B cell (primary cell): ENCODE data around the gene ABCA12. TPM values are rescaled to one million over a fixed set of nuclear protein-coding genes. Genes with fewer than 3 reads are reported as not detected.

Source experiments
- ATAC-seq: fragments of 200-7000 bp; cut with Tn5 transposase; one replicate; pipeline ENCODE4 v1.10.0; 2021; ENCODE audit warnings: low read depth, mild to moderate bottlenecking, moderate number of reproducible peaks, moderate library complexity
- CTCF ChIA-PET: fragments of 350-600 bp; sonication (Branson Sonifier 250); formaldehyde crosslinking; loops from one replicate; lab custom pipeline; 2021; ENCODE audit warnings: antibody characterized with exemption, inconsistent platforms; lab: Charles Lee
- POLR2A ChIA-PET: fragments of 350-600 bp; sonication (Branson Sonifier 250); formaldehyde crosslinking; loops from one replicate; lab custom pipeline; 2021; ENCODE audit warnings: antibody characterized with exemption; lab: Charles Lee
- DNase-seq: peaks from one replicate; pipeline ENCODE4 v3.0.0; 2013
- H2AFZ ChIP-seq: 2 replicates; pipeline ENCODE4 v1.6.1; 2012; ENCODE audit warnings: mild to moderate bottlenecking, low read depth, low read length; ENCODE audit not compliant: insufficient read depth, poor library complexity, severe bottlenecking
- H3K27ac ChIP-seq, 2 donors: 1 replicate in 1 of 2; 2 replicates in 1 of 2; pipeline ENCODE4 v1.5.1; 2012 to 2013; ENCODE audit warnings: low read length in 2 of 2, mild to moderate bottlenecking in 2 of 2, moderate library complexity in 1 of 2
- H3K27me3 ChIP-seq, 4 experiments: fragments of 200-600 bp in 1 of 4; sonication (generic) in 1 of 4; replicated peaks in 1 of 4; 1 replicate in 2 of 4; 2 replicates in 2 of 4; pipeline versions ENCODE4 v1.6.1 to v1.7.0; 2013 to 2016; ENCODE audit warnings: low read length in 3 of 4, mild to moderate bottlenecking in 2 of 4, mixed read lengths in 1 of 4, moderate library complexity in 1 of 4; ENCODE audit not compliant: insufficient read depth in 4 of 4, control insufficient read depth in 3 of 4; ENCODE audit errors: control extremely low read depth in 1 of 4
- H3K36me3 ChIP-seq, 2 experiments: replicated peaks in 1 of 2; 1 replicate in 1 of 2; 2 replicates in 1 of 2; pipeline versions ENCODE4 v1.6.1 to v1.7.1; 2013; ENCODE audit warnings: low read length in 1 of 2; ENCODE audit not compliant: insufficient read depth in 2 of 2, control insufficient read depth in 1 of 2; ENCODE audit errors: control extremely low read depth in 1 of 2, extremely low read depth in 1 of 2
- H3K4me1 ChIP-seq, 2 donors: fragments of 200-600 bp in 1 of 2; sonication (generic) in 1 of 2; 1 replicate in 1 of 2; 2 replicates in 1 of 2; pipeline versions ENCODE4 v1.5.1 to v1.6.1; 2013 to 2017; ENCODE audit warnings: low read length in 2 of 2; ENCODE audit not compliant: control insufficient read depth in 2 of 2, insufficient read depth in 2 of 2
- H3K4me2 ChIP-seq: replicated peaks from 2 replicates; pipeline ENCODE3; 2012; ENCODE audit warnings: mild to moderate bottlenecking, low read depth, low read length; ENCODE audit not compliant: poor library complexity, severe bottlenecking
- H3K4me3 ChIP-seq, 5 experiments: fragments of 200-600 bp in 1 of 5; sonication (generic) in 1 of 5; 1 replicate in 3 of 5; 2 replicates in 2 of 5; pipeline versions ENCODE4 v1.5.1 to v1.7.0; 2011 to 2016; ENCODE audit warnings: low read length in 4 of 5, mild to moderate bottlenecking in 4 of 5, low read depth in 2 of 5, control low read depth in 1 of 5, moderate library complexity in 1 of 5; ENCODE audit not compliant: insufficient read depth in 1 of 5; ENCODE audit errors: control extremely low read depth in 1 of 5, extremely low read depth in 1 of 5
- H3K79me2 ChIP-seq: fragments of 200-600 bp; sonication (generic); one replicate; pipeline ENCODE4 v1.6.0; 2016; ENCODE audit warnings: low read length; ENCODE audit not compliant: control insufficient read depth, insufficient read depth
- H3K9ac ChIP-seq: fragments of 200-600 bp; sonication (generic); 2 replicates; pipeline ENCODE4 v1.6.1; 2017; ENCODE audit warnings: mild to moderate bottlenecking, low read length, moderate library complexity
- H3K9me3 ChIP-seq, 3 donors: one replicate each; pipeline versions ENCODE4 v1.6.1 to v1.7.1; 2013; ENCODE audit warnings: low read length in 2 of 3; ENCODE audit not compliant: control insufficient read depth in 2 of 3, insufficient read depth in 1 of 3; ENCODE audit errors: control extremely low read depth in 1 of 3
- H4K20me1 ChIP-seq: 2 replicates; pipeline ENCODE4 v1.6.0; 2012; ENCODE audit warnings: mild to moderate bottlenecking, low read length; ENCODE audit not compliant: insufficient read depth, control insufficient read depth, poor library complexity, severe bottlenecking
- H3K27ac Mint-ChIP-seq: one replicate; pipeline ENCODE4 v1.8.0; 2021; ENCODE audit warnings: mixed read lengths
- H3K27me3 Mint-ChIP-seq: one replicate; pipeline ENCODE4 v1.8.0; 2021; ENCODE audit warnings: mixed read lengths
- H3K4me1 Mint-ChIP-seq: one replicate; pipeline ENCODE4 v1.8.0; 2021; ENCODE audit warnings: mixed read lengths
- H3K4me3 Mint-ChIP-seq: one replicate; pipeline ENCODE4 v1.8.0; 2021; ENCODE audit warnings: mixed read lengths
- H3K9me3 Mint-ChIP-seq: one replicate; pipeline ENCODE4 v1.8.0; 2022; ENCODE audit warnings: mixed read lengths; ENCODE audit not compliant: insufficient read depth
- CTCF ChIP-seq: fragments of 200-600 bp; IDR thresholded peaks from one replicate; pipeline ENCODE4 v1.8.0; 2022; ENCODE audit warnings: antibody characterized with exemption, mild to moderate bottlenecking
- EZH2 ChIP-seq: IDR thresholded peaks from 2 replicates; pipeline ENCODE4 v1.6.1; 2012; ENCODE audit warnings: borderline replicate concordance, low read depth, mild to moderate bottlenecking, moderate library complexity, low read length; ENCODE audit not compliant: insufficient read depth, poor library complexity, severe bottlenecking
- WGBS: methylation state at CpG from one replicate; pipeline ENCODE4 v1.1.5; 2013; ENCODE audit warnings: missing lambda C conversion rate; ENCODE audit not compliant: insufficient coverage; 5-methylcytosine and 5-hydroxymethylcytosine counted together
- intact Hi-C: fragments of 100-400 bp; cut with micrococcal nuclease; formaldehyde crosslinking; loops from one replicate; pipeline ENCODE4 v1.10.0; 2022
- polyA plus RNA-seq: library from polyadenylated mRNA; depleted of rRNA; stranded (reverse); fragments of >200 nt; gene quantifications from 2 replicates; pipeline ENCODE4 v1.2.3, GENCODE V29; 2012
- total RNA-seq, 2 donors: library from RNA; stranded (reverse); fragments of 120-200 nt in 1 of 2; gene quantifications; 1 replicate in 1 of 2; 2 replicates in 1 of 2; pipeline versions ENCODE4 v1.2.3 to v1.2.4, GENCODE V29; 2013 to 2022

Gene ABCA12
- total and polyA plus RNA-seq, 2 donors (not counting 1 experiment from before 2014, with no cell fraction given) = not detected

DNA sequence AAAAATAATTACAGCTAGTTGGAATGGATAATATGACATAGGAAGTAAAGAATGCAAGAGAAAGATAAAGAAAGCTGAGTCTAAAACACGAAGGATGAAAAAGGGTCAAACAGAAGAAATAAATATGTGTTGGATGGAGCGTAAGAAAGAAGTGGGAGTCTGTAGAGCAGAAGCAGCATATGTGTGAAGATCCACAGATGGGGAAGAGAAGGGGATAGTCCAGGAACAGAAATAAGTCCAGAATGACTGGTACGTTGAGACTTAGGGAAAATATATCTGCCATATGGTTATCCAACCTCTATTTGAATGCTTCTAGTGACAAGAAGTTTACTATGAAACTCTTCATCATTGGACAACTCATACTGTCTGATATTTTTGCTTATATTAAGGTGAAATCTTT is 18.0 kb downstream of the ABCA12 start:
- WGBS = 88% methylated on average over 2 of the region's 3 CpGs
- no peaks in the 10 kb centered on the region for H3K4me1 Mint-ChIP-seq
- intact Hi-C loops = no loop called here

GRCh38 chr2:215119847-215120246 is 18.6 kb downstream of the ABCA12 start:
- H3K27ac ChIP-seq = no peak overlapping the region
- no peak for ATAC-seq
- no peak overlapping the region for H3K4me2 ChIP-seq
- no peak overlapping the region for H3K9ac ChIP-seq
- peaks cover 3 to 4% (median 4%) of the 10 kb centered on the region in 3 donors for H3K9me3 ChIP-seq
- WGBS = no CpG with 5 or more reads among the region's 2 CpGs
- H2AFZ ChIP-seq = no peak overlapping the region
- ChIA-PET CTCF (no interaction called here), POLR2A (no interaction called here)
- no peaks in the 10 kb centered on the region for H3K79me2 ChIP-seq
- Mint-ChIP-seq H3K9me3 (peaks cover 10% of the 10 kb centered on the region), H3K27ac (no peak overlapping the region), H3K4me1 (no peaks in the 10 kb centered on the region), H3K4me3 (no peak overlapping the region), H3K27me3 (no peaks in the 10 kb centered on the region)
- DNase-seq = no peak
- no peaks in the 10 kb centered on the region for H3K4me1 ChIP-seq
- no peak overlapping the region for H3K4me3 ChIP-seq
- no peaks in the 10 kb centered on the region for H3K27me3 ChIP-seq
- no peak for TF ChIP-seq CTCF
- no peak for TF ChIP-seq EZH2
- H3K36me3 ChIP-seq = no peaks in the 10 kb centered on the region
- H4K20me1 ChIP-seq = no peaks in the 10 kb centered on the region
- intact Hi-C loops = no loop called here

More for the DNA sequence above, 18.0 kb downstream of the ABCA12 start:
- TF ChIP-seq EZH2 (no peak), CTCF (no peak)
- no peaks in the 10 kb centered on the region for H4K20me1 ChIP-seq
- no peaks in the 10 kb centered on the region for H3K79me2 ChIP-seq
- H3K4me3 ChIP-seq = no peak overlapping the region
- peaks cover 10% of the 10 kb centered on the region for H3K9me3 Mint-ChIP-seq
- ChIA-PET CTCF (no interaction called here), POLR2A (no interaction called here)
- no peak overlapping the region for H3K27ac ChIP-seq
- H3K4me2 ChIP-seq = no peak overlapping the region
- no peaks in the 10 kb centered on the region for H3K36me3 ChIP-seq
- DNase-seq (no peak), ATAC-seq (no peak)
- H3K27ac Mint-ChIP-seq = no peak overlapping the region
- no peak overlapping the region for H3K9ac ChIP-seq
- H3K9me3 ChIP-seq = peaks cover 3 to 4% (median 4%) of the 10 kb centered on the region in 3 donors
- no peak overlapping the region for H2AFZ ChIP-seq
- no peaks in the 10 kb centered on the region for H3K27me3 ChIP-seq
- no peaks in the 10 kb centered on the region for H3K4me1 ChIP-seq
- H3K4me3 Mint-ChIP-seq = no peak overlapping the region
- no peaks in the 10 kb centered on the region for H3K27me3 Mint-ChIP-seq
